HL-60 (cell line): ENCODE results near the gene STON2.

Experiments used
- DNase-seq, 2 experiments: peaks; one replicate each; pipeline ENCODE4 v3.0.0-alpha.2; 2010 to 2020; ENCODE audit warnings: low read depth in 1 of 2, low spot score in 1 of 2
- H3K27ac ChIP-seq: fragments of 250-450 bp; sonication (Bioruptor Pico); replicated peaks from 2 replicates; pipeline ENCODE4 v1.5.1; 2020; ENCODE audit warnings: mild to moderate bottlenecking, moderate library complexity
- H3K27me3 ChIP-seq: fragments of 250-450 bp; sonication (Bioruptor Pico); 2 replicates; pipeline ENCODE4 v1.5.1; 2021; ENCODE audit warnings: mild to moderate bottlenecking, moderate library complexity; ENCODE audit not compliant: insufficient read depth, poor library complexity, severe bottlenecking
- H3K4me3 ChIP-seq: replicated peaks from 2 replicates; pipeline ENCODE4 v1.5.1; 2011; ENCODE audit warnings: mild to moderate bottlenecking, control low read depth, low read length; ENCODE audit not compliant: insufficient read depth
- GABPA ChIP-seq: IDR thresholded peaks from 2 replicates; pipeline ENCODE4 v1.6.1; 2012; ENCODE audit warnings: low read depth
- POLR2AphosphoS5 ChIP-seq: IDR thresholded peaks from 2 replicates; pipeline ENCODE4 v1.6.1; 2012; ENCODE audit warnings: low read depth
- SPI1 ChIP-seq: IDR thresholded peaks from 2 replicates; pipeline ENCODE4 v1.6.1; 2012; ENCODE audit warnings: low read depth, mild to moderate bottlenecking, borderline replicate concordance
- TF ChIP-seq, protein P1 (sequence below): IDR thresholded peaks from one replicate; pipeline ENCODE4 v1.5.1; 2011; ENCODE audit warnings: low read length, control low read depth, inconsistent platforms; ENCODE audit not compliant: insufficient read depth
- TF ChIP-seq, protein P2 (sequence below): IDR thresholded peaks from 2 replicates; pipeline ENCODE4 v1.6.1; 2012; ENCODE audit warnings: low read depth; ENCODE audit not compliant: insufficient replicate concordance

STON2 gene

DNA sequence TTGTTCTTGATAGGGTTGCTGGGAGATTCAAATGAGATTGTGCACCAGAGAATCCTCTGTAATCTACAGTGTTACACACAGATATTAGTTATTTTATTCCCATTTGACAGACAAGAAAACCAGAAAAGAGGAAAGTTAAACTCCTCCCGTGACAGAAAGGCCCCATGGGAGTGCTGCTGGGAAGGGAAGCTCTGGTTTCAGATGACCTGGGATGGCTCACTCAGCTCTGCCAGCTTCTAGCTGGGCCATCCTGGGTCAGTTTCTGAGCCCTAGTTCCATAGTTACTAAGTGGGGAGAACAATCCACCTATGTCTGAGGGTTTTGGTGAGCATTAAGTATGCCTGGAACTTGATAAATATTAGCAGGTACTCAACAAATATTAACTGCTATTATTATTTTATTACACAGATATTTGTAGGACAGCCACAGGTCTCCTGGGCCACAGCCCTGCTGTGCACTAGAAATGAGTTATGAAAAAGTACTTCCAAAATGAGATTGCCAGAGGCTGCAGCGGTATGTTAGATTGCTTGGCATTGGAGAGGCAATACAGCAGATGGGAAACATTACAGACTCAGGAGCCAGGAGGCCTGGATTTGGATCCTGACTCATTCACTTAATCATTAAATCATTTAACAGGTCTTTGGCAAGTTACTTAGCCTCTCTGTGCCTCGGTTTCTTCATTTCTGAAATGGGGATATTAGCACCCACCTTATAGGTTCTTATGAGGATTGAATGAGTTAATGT lies 47.1 kb upstream of the STON2 start:
- Histone ChIP-seq H3K4me3 (no peak overlapping the region), H3K27me3 (peaks cover under 1% of the 10 kb centered on the region), H3K27ac (no peak overlapping the region)
- no peak for TF ChIP-seq GABPA
- TF ChIP-seq, protein P1, sequence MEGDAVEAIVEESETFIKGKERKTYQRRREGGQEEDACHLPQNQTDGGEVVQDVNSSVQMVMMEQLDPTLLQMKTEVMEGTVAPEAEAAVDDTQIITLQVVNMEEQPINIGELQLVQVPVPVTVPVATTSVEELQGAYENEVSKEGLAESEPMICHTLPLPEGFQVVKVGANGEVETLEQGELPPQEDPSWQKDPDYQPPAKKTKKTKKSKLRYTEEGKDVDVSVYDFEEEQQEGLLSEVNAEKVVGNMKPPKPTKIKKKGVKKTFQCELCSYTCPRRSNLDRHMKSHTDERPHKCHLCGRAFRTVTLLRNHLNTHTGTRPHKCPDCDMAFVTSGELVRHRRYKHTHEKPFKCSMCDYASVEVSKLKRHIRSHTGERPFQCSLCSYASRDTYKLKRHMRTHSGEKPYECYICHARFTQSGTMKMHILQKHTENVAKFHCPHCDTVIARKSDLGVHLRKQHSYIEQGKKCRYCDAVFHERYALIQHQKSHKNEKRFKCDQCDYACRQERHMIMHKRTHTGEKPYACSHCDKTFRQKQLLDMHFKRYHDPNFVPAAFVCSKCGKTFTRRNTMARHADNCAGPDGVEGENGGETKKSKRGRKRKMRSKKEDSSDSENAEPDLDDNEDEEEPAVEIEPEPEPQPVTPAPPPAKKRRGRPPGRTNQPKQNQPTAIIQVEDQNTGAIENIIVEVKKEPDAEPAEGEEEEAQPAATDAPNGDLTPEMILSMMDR, result no peak
- no peak for DNase-seq

- Histone ChIP-seq H3K27me3 (peaks cover 3% of the 10 kb centered on the region), H3K27ac (no peak overlapping the region)
- no peak for DNase-seq
These were observed 46.3 kb upstream of the STON2 start for GRCh38 chr14:81446279-81447007.

GRCh38 chr14:81441626-81442134 lies 41.6 kb upstream of the STON2 start:
- TF ChIP-seq SPI1 (no peak), POLR2AphosphoS5 (no peak), GABPA (no peak)
- TF ChIP-seq, protein P2, sequence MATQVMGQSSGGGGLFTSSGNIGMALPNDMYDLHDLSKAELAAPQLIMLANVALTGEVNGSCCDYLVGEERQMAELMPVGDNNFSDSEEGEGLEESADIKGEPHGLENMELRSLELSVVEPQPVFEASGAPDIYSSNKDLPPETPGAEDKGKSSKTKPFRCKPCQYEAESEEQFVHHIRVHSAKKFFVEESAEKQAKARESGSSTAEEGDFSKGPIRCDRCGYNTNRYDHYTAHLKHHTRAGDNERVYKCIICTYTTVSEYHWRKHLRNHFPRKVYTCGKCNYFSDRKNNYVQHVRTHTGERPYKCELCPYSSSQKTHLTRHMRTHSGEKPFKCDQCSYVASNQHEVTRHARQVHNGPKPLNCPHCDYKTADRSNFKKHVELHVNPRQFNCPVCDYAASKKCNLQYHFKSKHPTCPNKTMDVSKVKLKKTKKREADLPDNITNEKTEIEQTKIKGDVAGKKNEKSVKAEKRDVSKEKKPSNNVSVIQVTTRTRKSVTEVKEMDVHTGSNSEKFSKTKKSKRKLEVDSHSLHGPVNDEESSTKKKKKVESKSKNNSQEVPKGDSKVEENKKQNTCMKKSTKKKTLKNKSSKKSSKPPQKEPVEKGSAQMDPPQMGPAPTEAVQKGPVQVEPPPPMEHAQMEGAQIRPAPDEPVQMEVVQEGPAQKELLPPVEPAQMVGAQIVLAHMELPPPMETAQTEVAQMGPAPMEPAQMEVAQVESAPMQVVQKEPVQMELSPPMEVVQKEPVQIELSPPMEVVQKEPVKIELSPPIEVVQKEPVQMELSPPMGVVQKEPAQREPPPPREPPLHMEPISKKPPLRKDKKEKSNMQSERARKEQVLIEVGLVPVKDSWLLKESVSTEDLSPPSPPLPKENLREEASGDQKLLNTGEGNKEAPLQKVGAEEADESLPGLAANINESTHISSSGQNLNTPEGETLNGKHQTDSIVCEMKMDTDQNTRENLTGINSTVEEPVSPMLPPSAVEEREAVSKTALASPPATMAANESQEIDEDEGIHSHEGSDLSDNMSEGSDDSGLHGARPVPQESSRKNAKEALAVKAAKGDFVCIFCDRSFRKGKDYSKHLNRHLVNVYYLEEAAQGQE, result no peak
- TF ChIP-seq, protein P1, result no peak
- no peak overlapping the region for H3K4me3 ChIP-seq
- DNase-seq, result no peak
- no peak overlapping the region for H3K27ac ChIP-seq
- H3K27me3 ChIP-seq, result peaks cover 12% of the 10 kb centered on the region

More at GRCh38 chr14:81446279-81447007, 46.3 kb upstream of the STON2 start:
- H3K4me3 ChIP-seq, result no peak overlapping the region
- TF ChIP-seq, protein P2, result no peak
- no peak for TF ChIP-seq GABPA
- TF ChIP-seq SPI1, result no peak
- TF ChIP-seq, protein P1, result no peak
- TF ChIP-seq POLR2AphosphoS5, result no peak
